ENCODE data around the gene DOCK9. TPM values are rescaled to one million over a fixed set of nuclear protein-coding genes. Genes with fewer than 3 reads are reported as not detected.

Gene DOCK9
- total RNA-seq, 4 donors from 2014 or later = 127 to 191 (median 154) TPM

- Histone ChIP-seq H3K36me3 (peaks cover 0 to 3% (median 0%) of the 10 kb centered on the region in 4 donors), H3K27ac (replicated peaks in 1 of 4) (peak overlapping the region; percentile 44 to 72 (median 56)), H3K27me3 (no peaks in the 10 kb centered on the region), H3K9me3 (peaks cover 0 to 11% (median 10%) of the 10 kb centered on the region in 4 donors), H3K4me3 (no peak overlapping the region), H3K4me1 (peaks cover 29 to 63% (median 56%) of the 10 kb centered on the region in 4 donors)
- intact Hi-C loops (cut with DNase I) = no loop called here
- 100% methylated on average over 2 of the region's 3 CpGs for WGBS
- TF ChIP-seq CTCF (IDR thresholded peaks at IDR 0.05) (no peak), POLR2AphosphoS5 (IDR thresholded peaks at IDR 0.05) (no peak), EP300 (IDR thresholded peaks at IDR 0.05) (no peak), POLR2A (IDR thresholded peaks at IDR 0.05; ENCODE audit: low read depth) (no peak)
- DNase-seq (ENCODE audit: extremely low spot score) = no peak
Measured at GRCh38 chr13:98938801-98939200, 39.1 kb downstream of the DOCK9 start.

- H3K9me3 ChIP-seq = peaks cover 0 to 14% (median 11%) of the 10 kb centered on the region in 4 donors
- no peaks in the 10 kb centered on the region for H3K27me3 ChIP-seq
- no peak overlapping the region for H3K4me3 ChIP-seq
- peak; percentile 74 for DNase-seq (ENCODE audit: extremely low spot score)
- WGBS = 65% methylated on average over 6 of the region's 6 CpGs
- TF ChIP-seq POLR2AphosphoS5 (IDR thresholded peaks at IDR 0.05) = no peak
- no peak for TF ChIP-seq CTCF (IDR thresholded peaks at IDR 0.05)
- no peak for TF ChIP-seq POLR2A (IDR thresholded peaks at IDR 0.05; ENCODE audit: low read depth)
- TF ChIP-seq EP300 (IDR thresholded peaks at IDR 0.05) = no peak
- intact Hi-C loops (cut with DNase I) = no loop called here
- H3K36me3 ChIP-seq = peaks cover 0 to 4% (median 0%) of the 10 kb centered on the region in 4 donors
- H3K4me1 ChIP-seq = peaks cover 28 to 55% (median 47%) of the 10 kb centered on the region in 4 donors
- peak overlapping the region; percentile 18 to 61 (median 35) for H3K27ac ChIP-seq (replicated peaks in 1 of 4)
Measured at GRCh38 chr13:98937911-98938381, 39.9 kb downstream of the DOCK9 start.

- peaks cover 0 to 4% (median 0%) of the 10 kb centered on the region in 4 donors for H3K36me3 ChIP-seq
- TF ChIP-seq CTCF (IDR thresholded peaks at IDR 0.05) = no peak
- TF ChIP-seq EP300 (IDR thresholded peaks at IDR 0.05) = no peak
- no peak for TF ChIP-seq POLR2A (IDR thresholded peaks at IDR 0.05; ENCODE audit: low read depth)
- no peak overlapping the region for H3K27ac ChIP-seq (replicated peaks in 1 of 4)
- intact Hi-C loops (cut with DNase I) = no loop called here
- no peak for DNase-seq (ENCODE audit: extremely low spot score)
- H3K9me3 ChIP-seq = peaks cover 0 to 14% (median 11%) of the 10 kb centered on the region in 4 donors
- H3K27me3 ChIP-seq = no peaks in the 10 kb centered on the region
- 99% methylated on average over 3 of the region's 3 CpGs for WGBS
- H3K4me3 ChIP-seq = no peak overlapping the region
- H3K4me1 ChIP-seq = peaks cover 11 to 35% (median 22%) of the 10 kb centered on the region in 4 donors
Measured at GRCh38 chr13:98934243-98934642, 43.6 kb downstream of the DOCK9 start.

GRCh38 chr13:98930151-98930591 lies 47.7 kb downstream of the DOCK9 start:
- no peak for DNase-seq (ENCODE audit: extremely low spot score)
- Histone ChIP-seq H3K27ac (replicated peaks in 1 of 4) (peak overlapping the region in 3 of 4 donors; percentile 8 to 41 (median 35)), H3K36me3 (peaks cover 0 to 10% (median 2%) of the 10 kb centered on the region in 4 donors), H3K4me1 (peaks cover 7 to 26% (median 15%) of the 10 kb centered on the region in 4 donors), H3K4me3 (no peak overlapping the region), H3K27me3 (no peaks in the 10 kb centered on the region), H3K9me3 (peaks cover 0 to 14% (median 11%) of the 10 kb centered on the region in 4 donors)
- TF ChIP-seq CTCF (IDR thresholded peaks at IDR 0.05) (no peak), POLR2AphosphoS5 (IDR thresholded peaks at IDR 0.05) (no peak), POLR2A (IDR thresholded peaks at IDR 0.05; ENCODE audit: low read depth) (no peak), EP300 (IDR thresholded peaks at IDR 0.05) (no peak)
- intact Hi-C loops (cut with DNase I) = no loop called here
- WGBS = 65% methylated on average over 8 of the region's 8 CpGs

Measured in esophagus muscularis mucosa (tissue), 4 donors.